Naive thymus-derived CD4-positive, alpha-beta T cell (primary cell): ENCODE data around the gene ERVK3-1. TPM values are rescaled to one million over a fixed set of nuclear protein-coding genes. Genes with fewer than 3 reads are reported as not detected.

Experiments used
- ATAC-seq: fragments of 150-1000 bp; cut with Tn5 transposase; 2 replicates; pipeline ENCODE4 v1.10.0; 2021; ENCODE audit warnings: mild to moderate bottlenecking, moderate library complexity
- CTCF ChIA-PET: fragments of 350-600 bp; sonication (Branson Sonifier 250); formaldehyde crosslinking; loops from one replicate; lab custom pipeline; 2021; ENCODE audit warnings: antibody characterized with exemption; lab: Charles Lee
- POLR2A ChIA-PET: fragments of 350-600 bp; sonication (Branson Sonifier 250); formaldehyde crosslinking; loops from one replicate; lab custom pipeline; 2021; ENCODE audit warnings: antibody characterized with exemption, inconsistent platforms; lab: Charles Lee
- DNase-seq, 9 donors: peaks; one replicate each; pipeline versions ENCODE4 v3.0.0 to v3.0.0-alpha.2; 2020 to 2022; ENCODE audit warnings: mixed read lengths in 1 of 9
- H3K27ac ChIP-seq: one replicate; pipeline ENCODE4 v1.7.0; 2013; ENCODE audit warnings: mild to moderate bottlenecking, low read depth, low read length, moderate library complexity
- H3K27me3 ChIP-seq, 2 donors: one replicate each; pipeline ENCODE4 v1.7.0; 2013; ENCODE audit warnings: low read length in 2 of 2, mild to moderate bottlenecking in 2 of 2, moderate library complexity in 2 of 2; ENCODE audit not compliant: control insufficient read depth in 2 of 2, insufficient read depth in 2 of 2
- H3K36me3 ChIP-seq, 3 experiments: 1 replicate in 2 of 3; 2 replicates in 1 of 3; pipeline ENCODE4 v1.7.0; 2013; ENCODE audit warnings: low read length in 3 of 3, mild to moderate bottlenecking in 3 of 3, moderate library complexity in 1 of 3; ENCODE audit not compliant: insufficient read depth in 3 of 3, control insufficient read depth in 2 of 3
- H3K4me1 ChIP-seq, 2 donors: one replicate each; pipeline ENCODE4 v1.7.0; 2013; ENCODE audit warnings: low read length in 2 of 2, mild to moderate bottlenecking in 2 of 2, moderate library complexity in 1 of 2; ENCODE audit not compliant: control insufficient read depth in 2 of 2, insufficient read depth in 2 of 2
- H3K4me3 ChIP-seq: 2 replicates; pipeline ENCODE4 v1.7.0; 2013; ENCODE audit warnings: mild to moderate bottlenecking, low read length
- H3K9me3 ChIP-seq, 3 experiments: 1 replicate in 2 of 3; 2 replicates in 1 of 3; pipeline ENCODE4 v1.7.0; 2013; ENCODE audit warnings: low read length in 3 of 3; ENCODE audit not compliant: control insufficient read depth in 2 of 3
- H3K27ac Mint-ChIP-seq, 9 donors: one replicate each; pipeline ENCODE4 v1.8.0; 2020 to 2022; ENCODE audit warnings: mixed read lengths in 9 of 9, mild to moderate bottlenecking in 8 of 9, moderate library complexity in 5 of 9, inconsistent platforms in 2 of 9
- H3K27me3 Mint-ChIP-seq, 5 donors: one replicate each; pipeline ENCODE4 v1.8.0; 2021 to 2022; ENCODE audit warnings: mixed read lengths in 5 of 5, mild to moderate bottlenecking in 1 of 5
- H3K36me3 Mint-ChIP-seq, 5 donors: one replicate each; pipeline ENCODE4 v1.8.0; 2020 to 2022; ENCODE audit warnings: mixed read lengths in 5 of 5, mild to moderate bottlenecking in 3 of 5, inconsistent platforms in 1 of 5
- H3K4me1 Mint-ChIP-seq, 7 donors: one replicate each; pipeline ENCODE4 v1.8.0; 2020 to 2022; ENCODE audit warnings: mixed read lengths in 7 of 7, mild to moderate bottlenecking in 3 of 7, inconsistent platforms in 1 of 7
- H3K4me3 Mint-ChIP-seq, 10 donors: one replicate each; pipeline ENCODE4 v1.8.0; 2020 to 2022; ENCODE audit warnings: mild to moderate bottlenecking in 10 of 10, mixed read lengths in 10 of 10, moderate library complexity in 6 of 10, inconsistent platforms in 2 of 10
- H3K9me3 Mint-ChIP-seq, 11 donors: one replicate each; pipeline ENCODE4 v1.8.0; 2020 to 2022; ENCODE audit warnings: mixed read lengths in 11 of 11, mild to moderate bottlenecking in 4 of 11, inconsistent platforms in 1 of 11, moderate library complexity in 1 of 11
- intact Hi-C, 2 donors: fragments of 100-400 bp; cut with micrococcal nuclease; formaldehyde crosslinking; loops; one replicate each; pipeline ENCODE4 v1.15.1; 2023
- polyA plus RNA-seq, 2 donors: library from polyadenylated mRNA; unstranded; fragments of 300-500 nt; fragmentation: Illumina TruSeq; gene quantifications; one replicate each; pipeline ENCODE4 v1.2.3, GENCODE V29; 2021
- total RNA-seq, 6 experiments: library from RNA in 5 of 6; stranded (reverse) in 5 of 6; gene quantifications; 1 replicate in 5 of 6; 2 replicates in 1 of 6; pipeline ENCODE4 v1.2.3 and lab custom pipeline; 2021 to 2026

The ERVK3-1 gene
- total and polyA plus RNA-seq, 7 experiments from 2014 or later = 59.7 to 122 (median 68.2) TPM

DNA sequence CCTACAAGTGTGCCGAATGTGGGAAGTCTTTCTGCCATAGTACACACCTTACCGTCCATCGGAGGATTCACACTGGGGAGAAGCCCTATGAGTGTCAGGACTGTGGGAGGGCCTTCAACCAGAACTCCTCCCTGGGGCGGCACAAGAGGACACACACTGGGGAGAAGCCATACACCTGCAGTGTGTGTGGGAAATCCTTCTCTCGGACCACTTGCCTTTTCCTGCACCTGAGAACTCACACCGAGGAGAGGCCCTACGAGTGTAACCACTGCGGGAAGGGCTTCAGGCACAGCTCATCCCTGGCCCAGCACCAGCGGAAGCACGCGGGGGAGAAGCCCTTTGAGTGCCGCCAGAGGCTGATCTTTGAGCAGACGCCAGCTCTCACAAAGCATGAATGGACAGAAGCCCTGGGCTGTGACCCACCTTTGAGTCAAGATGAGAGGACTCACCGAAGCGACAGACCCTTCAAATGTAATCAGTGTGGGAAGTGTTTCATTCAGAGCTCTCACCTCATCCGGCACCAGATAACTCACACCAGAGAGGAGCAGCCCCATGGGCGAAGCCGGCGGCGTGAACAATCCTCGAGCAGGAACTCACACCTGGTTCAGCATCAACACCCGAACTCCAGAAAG lies 10.3 kb upstream of the ERVK3-1 start:
- no peak overlapping the region for H3K4me3 ChIP-seq
- H3K9me3 Mint-ChIP-seq = peaks cover 0 to 79% (median 42%) of the 10 kb centered on the region in 11 donors
- no peak for DNase-seq
- intact Hi-C loops = no loop called here
- peaks cover 0 to 43% (median 6%) of the 10 kb centered on the region in 3 experiments for H3K9me3 ChIP-seq
- H3K4me1 Mint-ChIP-seq = peaks cover 0 to 7% (median 0%) of the 10 kb centered on the region in 7 donors
- no peak overlapping the region for H3K27ac Mint-ChIP-seq
- H3K27me3 ChIP-seq = no peaks in the 10 kb centered on the region
- ChIA-PET POLR2A (no interaction called here), CTCF (no interaction called here)
- no peaks in the 10 kb centered on the region for H3K4me1 ChIP-seq
- no peak overlapping the region for H3K27ac ChIP-seq
- H3K36me3 ChIP-seq = peaks cover 10 to 71% (median 14%) of the 10 kb centered on the region in 3 experiments
- H3K27me3 Mint-ChIP-seq = no peaks in the 10 kb centered on the region
- H3K4me3 Mint-ChIP-seq = no peak overlapping the region
- H3K36me3 Mint-ChIP-seq = peaks cover 36 to 82% (median 73%) of the 10 kb centered on the region in 5 donors
- no peak for ATAC-seq

- H3K4me3 Mint-ChIP-seq = no peak overlapping the region
- ChIA-PET POLR2A (no interaction called here), CTCF (no interaction called here)
- no peaks in the 10 kb centered on the region for H3K27me3 Mint-ChIP-seq
- Histone ChIP-seq H3K4me1 (no peaks in the 10 kb centered on the region), H3K27ac (no peak overlapping the region), H3K9me3 (peaks cover 0 to 42% (median 6%) of the 10 kb centered on the region in 3 experiments), H3K27me3 (no peaks in the 10 kb centered on the region), H3K4me3 (no peak overlapping the region), H3K36me3 (peaks cover 10 to 76% (median 17%) of the 10 kb centered on the region in 3 experiments)
- peaks cover 0 to 11% (median 0%) of the 10 kb centered on the region in 7 donors for H3K4me1 Mint-ChIP-seq
- H3K36me3 Mint-ChIP-seq = peaks cover 35 to 88% (median 78%) of the 10 kb centered on the region in 5 donors
- no peak overlapping the region for H3K27ac Mint-ChIP-seq
- intact Hi-C loops = no loop called here
- peaks cover 0 to 81% (median 41%) of the 10 kb centered on the region in 11 donors for H3K9me3 Mint-ChIP-seq
- ATAC-seq = no peak
- DNase-seq = no peak
These were observed 9.1 kb upstream of the ERVK3-1 start for GRCh38 chr19:58296104-58296503.

GRCh38 chr19:58300620-58301019 lies 4.6 kb upstream of the ERVK3-1 start:
- H3K4me1 Mint-ChIP-seq = peaks cover 11 to 18% (median 17%) of the 10 kb centered on the region in 7 donors
- H3K9me3 Mint-ChIP-seq = peaks cover 0 to 37% (median 8%) of the 10 kb centered on the region in 11 donors
- no peaks in the 10 kb centered on the region for H3K27me3 ChIP-seq
- ATAC-seq = no peak
- no peak overlapping the region for H3K4me3 ChIP-seq
- peak overlapping the region in 1 of 9 donors; percentile 17 for H3K27ac Mint-ChIP-seq
- DNase-seq = no peak
- POLR2A ChIA-PET = interaction anchor here (0.5 to 1.4 kb wide), 4 partner anchors 13 to 62 kb away, joined by 3 to 4 read pairs (median 3); partner anchors contain the start of genes ZNF497, ZNF8 and ZSCAN22
- peaks cover 0 to 7% of the 10 kb centered on the region in 2 donors for H3K4me1 ChIP-seq
- H3K4me3 Mint-ChIP-seq = no peak overlapping the region
- H3K36me3 Mint-ChIP-seq = peaks cover 3 to 75% (median 54%) of the 10 kb centered on the region in 5 donors
- no peak overlapping the region for H3K27ac ChIP-seq
- peaks cover 0 to 34% (median 4%) of the 10 kb centered on the region in 3 experiments for H3K36me3 ChIP-seq
- intact Hi-C loops = no loop called here
- CTCF ChIA-PET = no interaction called here
- no peaks in the 10 kb centered on the region for H3K27me3 Mint-ChIP-seq
- H3K9me3 ChIP-seq = peaks cover 0 to 4% (median 0%) of the 10 kb centered on the region in 3 experiments

DNA sequence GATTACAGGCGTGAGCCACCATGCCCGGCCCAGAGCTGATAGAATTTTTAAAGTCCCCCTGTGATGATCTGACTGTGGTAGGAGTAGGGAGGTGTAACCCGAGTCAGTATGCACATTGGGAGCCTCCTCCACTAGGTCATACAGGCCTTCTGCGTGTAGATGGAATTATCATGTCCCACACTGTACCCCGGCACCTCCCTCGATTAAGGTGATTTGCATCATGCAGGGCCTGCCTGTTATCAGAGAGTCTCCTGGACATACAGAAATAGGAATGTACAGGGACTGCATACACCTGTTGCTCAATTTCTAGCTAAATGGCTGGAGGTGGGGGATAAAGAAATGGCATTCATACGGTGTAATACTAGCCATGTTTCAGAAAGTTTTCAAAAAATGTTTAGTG lies 922 bp upstream of the ERVK3-1 start:
- Histone ChIP-seq H3K4me3 (peak overlapping the region; percentile 69), H3K36me3 (peaks cover 0 to 42% (median 4%) of the 10 kb centered on the region in 3 experiments), H3K9me3 (no peaks in the 10 kb centered on the region), H3K4me1 (peaks cover 14 to 20% of the 10 kb centered on the region in 2 donors), H3K27me3 (no peaks in the 10 kb centered on the region), H3K27ac (peak overlapping the region; percentile 91)
- POLR2A ChIA-PET = interaction anchor here (0.5 to 4.0 kb wide), 10 partner anchors 18 to 597 kb away, joined by 3 to 21 read pairs (median 4); partner anchors contain the start of genes TRIM28, ZNF497, ZNF584 and ZNF8
- H3K27me3 Mint-ChIP-seq = no peaks in the 10 kb centered on the region
- peak overlapping the region; percentile 94 to 100 (median 98) for H3K4me3 Mint-ChIP-seq
- intact Hi-C loops = loop anchor here in 1 of 2 donors (2.0 kb wide), 1 partner anchor 163 kb away; the partner anchor contains the start of gene ZNF324
- H3K36me3 Mint-ChIP-seq = peaks cover 7 to 82% (median 59%) of the 10 kb centered on the region in 5 donors
- CTCF ChIA-PET = no interaction called here
- no peak for DNase-seq
- no peak for ATAC-seq
- H3K9me3 Mint-ChIP-seq = peaks cover 0 to 23% (median 6%) of the 10 kb centered on the region in 11 donors
- peak overlapping the region; percentile 98 to 100 (median 99) for H3K27ac Mint-ChIP-seq
- peaks cover 30 to 53% (median 49%) of the 10 kb centered on the region in 7 donors for H3K4me1 Mint-ChIP-seq

DNA sequence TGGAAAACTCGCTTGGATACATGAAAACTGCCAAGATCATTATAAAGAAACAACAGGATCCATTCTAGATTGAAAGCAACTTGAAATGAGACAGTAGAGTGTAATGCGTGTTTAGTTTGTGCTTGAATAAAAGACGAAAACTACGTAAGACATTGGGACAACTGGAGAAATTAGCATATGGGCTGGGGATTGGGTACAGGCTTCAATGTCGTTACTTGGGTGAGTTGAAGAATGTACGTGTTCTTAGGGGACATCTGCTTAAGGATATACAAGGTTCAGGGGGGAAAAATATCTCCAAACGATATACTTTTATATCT lies 471 bp upstream of the ERVK3-1 start:
- Mint-ChIP-seq H3K27me3 (no peaks in the 10 kb centered on the region), H3K4me1 (peaks cover 33 to 58% (median 54%) of the 10 kb centered on the region in 7 donors), H3K36me3 (peaks cover 11 to 84% (median 63%) of the 10 kb centered on the region in 5 donors), H3K27ac (peak overlapping the region; percentile 98 to 100 (median 99)), H3K4me3 (peak overlapping the region; percentile 94 to 100 (median 98)), H3K9me3 (peaks cover 0 to 25% (median 5%) of the 10 kb centered on the region in 11 donors)
- Histone ChIP-seq H3K4me1 (peaks cover 14 to 20% of the 10 kb centered on the region in 2 donors), H3K9me3 (no peaks in the 10 kb centered on the region), H3K36me3 (peaks cover 0 to 44% (median 4%) of the 10 kb centered on the region in 3 experiments), H3K4me3 (peak overlapping the region; percentile 69), H3K27me3 (no peaks in the 10 kb centered on the region), H3K27ac (peak overlapping the region; percentile 91)
- no peak for ATAC-seq
- no peak for DNase-seq
- ChIA-PET CTCF (no interaction called here), POLR2A (interaction anchor here (0.7 to 4.0 kb wide), 8 partner anchors 19 to 121 kb away, joined by 3 to 21 read pairs (median 4); partner anchors contain the start of genes ZNF497, ZNF584 and ZNF8)
- intact Hi-C loops = loop anchor here (1.0 to 5.0 kb wide), 24 partner anchors 22 to 1064 kb away; partner anchors contain the start of genes TRAPPC2B (in 2 of the 2), ZNF132 (in 2 of the 2), ZNF274 (in 2 of the 2) and ZNF497 (in 2 of the 2)

GRCh38 chr19:58305932-58306323 lies 751 bp downstream of the ERVK3-1 start:
- Mint-ChIP-seq H3K27me3 (no peaks in the 10 kb centered on the region), H3K27ac (peak overlapping the region; percentile 98 to 100 (median 99)), H3K36me3 (peaks cover 16 to 82% (median 58%) of the 10 kb centered on the region in 5 donors), H3K9me3 (peaks cover 0 to 18% (median 2%) of the 10 kb centered on the region in 11 donors), H3K4me1 (peaks cover 33 to 65% (median 55%) of the 10 kb centered on the region in 7 donors), H3K4me3 (peak overlapping the region; percentile 94 to 100 (median 98))
- no peaks in the 10 kb centered on the region for H3K27me3 ChIP-seq
- H3K27ac ChIP-seq = peak overlapping the region; percentile 91
- H3K4me1 ChIP-seq = peaks cover 14 to 20% of the 10 kb centered on the region in 2 donors
- DNase-seq (no peak), ATAC-seq (no peak)
- CTCF ChIA-PET = interaction anchor here (1.0 kb wide), 1 partner anchor 284 kb away, joined by 3 read pairs; no protein-coding TSS in a partner anchor
- intact Hi-C loops = loop anchor here (1.0 to 5.0 kb wide), 24 partner anchors 20 to 1066 kb away; partner anchors contain the start of genes TRAPPC2B (in 2 of the 2), ZNF132 (in 2 of the 2), ZNF274 (in 2 of the 2) and ZNF497 (in 2 of the 2)
- H3K4me3 ChIP-seq = peak overlapping the region; percentile 69
- peaks cover 0 to 32% (median 3%) of the 10 kb centered on the region in 3 experiments for H3K36me3 ChIP-seq
- H3K9me3 ChIP-seq = no peaks in the 10 kb centered on the region
- POLR2A ChIA-PET = interaction anchor here (0.6 to 4.0 kb wide), 9 partner anchors 9 to 566 kb away, joined by 3 to 21 read pairs (median 3); partner anchors contain the start of genes ZNF274, ZNF497 and ZNF8
